ENCODE measurements around the gene PCSK1. TPM values are rescaled to one million over a fixed set of nuclear protein-coding genes. Genes with fewer than 3 reads are reported as not detected.

PCSK1 gene
- total RNA-seq = 1.4 TPM in 1 of 2 replicates, not detected in the other

DNA sequence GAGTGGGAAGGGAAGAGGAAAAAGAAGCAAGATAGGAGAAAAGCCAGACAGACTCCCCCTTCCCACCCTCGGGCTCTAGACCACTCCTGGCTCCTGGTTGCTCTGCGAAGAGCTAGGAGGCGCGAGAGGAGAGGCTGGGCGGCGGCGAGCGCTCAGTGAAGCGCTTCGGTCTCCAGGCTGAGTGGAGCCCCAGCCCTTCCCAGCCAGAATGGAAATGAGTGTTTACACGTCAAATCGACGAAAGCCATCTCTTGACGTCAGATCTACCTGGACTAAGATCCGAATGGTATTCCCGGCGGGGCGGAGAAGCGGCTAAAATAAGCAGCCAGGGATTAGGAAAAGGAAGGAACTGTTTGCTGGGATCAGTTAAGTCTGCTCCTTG is at the start of gene PCSK1:
Gene PCSK1 (minus strand): TSS at position 183 of the 382 bp plus-strand sequence. CDS start 206 bp downstream, outside the sequence.

Other genes starting within 250 kb of the PCSK1 start
- 133 and 179 TPM in 2 replicates for gene CAST, start 229.1 kb upstream of the PCSK1 start, total RNA-seq